NCI-H2227 treated with DMSO at 0.1 percent for 48 hours (cell line): Measurements from ENCODE around the gene VPS9D1.
"Not testable (repeated sequence)": the region's sequence is repeated elsewhere in the genome, so short reads cannot be mapped to it uniquely, and the experiment has no call there.

Experiments used
- DNase-seq: peaks from one replicate; lab custom pipeline; 2025; lab: John Stamatoyannopoulos, UW

The VPS9D1 gene

GRCh38 chr16:89664238-89664637 lies 56.5 kb downstream of the VPS9D1 start:
- not testable (repeated sequence) for DNase-seq

GRCh38 chr16:89661215-89661614 lies 59.5 kb downstream of the VPS9D1 start:
- DNase-seq = no peak

- DNase-seq = no peak
These were observed 60.6 kb downstream of the VPS9D1 start for GRCh38 chr16:89660146-89660545.

- DNase-seq = no peak
These were observed 62.3 kb downstream of the VPS9D1 start for GRCh38 chr16:89658221-89658879.

GRCh38 chr16:89657442-89658220 lies 63.1 kb downstream of the VPS9D1 start, which contains the start of the genes CHMP1A and SPATA33:
CHMP1A (minus strand) TSS chr16:89657708; CDS start chr16:89657588, 120 bp downstream.
SPATA33 (plus strand) TSS chr16:89657836; CDS start chr16:89657912, 76 bp downstream.
- DNase-seq = peak; percentile 61
